ENCODE data around the gene BAHCC1.

The BAHCC1 gene

DNA sequence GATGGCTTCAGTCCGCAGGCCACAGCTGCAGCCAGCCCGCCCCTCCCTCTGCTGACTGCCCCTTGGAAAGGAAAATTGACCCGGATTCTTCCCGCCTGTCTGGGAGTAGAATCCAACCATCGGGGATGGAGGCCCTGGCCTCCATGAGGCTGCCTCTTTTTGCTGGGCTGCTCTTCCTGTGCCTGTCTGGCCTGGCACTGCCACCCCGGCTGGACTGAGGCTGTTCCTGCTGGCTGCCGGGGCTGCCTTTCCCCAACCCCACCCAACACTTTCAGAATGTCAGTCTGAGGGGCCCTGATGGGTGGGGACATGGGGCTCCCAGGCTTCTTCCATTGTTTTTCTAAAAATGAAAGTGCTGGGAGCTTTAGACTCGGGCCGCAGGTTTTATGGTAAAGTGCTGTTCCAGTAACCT is 7.3 kb downstream of the BAHCC1 start:
- H3K9ac ChIP-seq (ENCODE audit: low read length) = no peak overlapping the region
- peaks cover 15% of the 10 kb centered on the region for H3K79me1 ChIP-seq (ENCODE audit: low read length)
- no CpG with 5 or more reads among the region's 9 CpGs for WGBS (ENCODE audit: extremely low coverage, insufficient coverage, insufficient read length)
- H3K4me1 ChIP-seq (ENCODE audit: control insufficient read depth in 1 of 2, insufficient read depth in 2 of 2, low read length in 2 of 2) = peaks cover 14 to 26% of the 10 kb centered on the region in 2 experiments
- H2BK120ac ChIP-seq (ENCODE audit: insufficient read depth, low read length, poor library complexity) = no peak overlapping the region
- H3K36me3 ChIP-seq (ENCODE audit: control insufficient read depth in 1 of 2, insufficient read depth in 2 of 2, low read length in 2 of 2) = no peaks in the 10 kb centered on the region
- H2BK5ac ChIP-seq (ENCODE audit: low read depth, low read length, poor library complexity) = no peak overlapping the region
- H2AFZ ChIP-seq (ENCODE audit: insufficient read depth, low read length, poor library complexity) = no peak overlapping the region
- H3K14ac ChIP-seq (ENCODE audit: low read length) = no peak overlapping the region
- no peak overlapping the region for H3K4ac ChIP-seq (ENCODE audit: low read depth, low read length)
- peaks cover 6% of the 10 kb centered on the region for H3K9me3 ChIP-seq (ENCODE audit: insufficient read depth, low read depth, low read length)
- no peak overlapping the region for H4K12ac ChIP-seq (ENCODE audit: low read depth, low read length)
- no peak overlapping the region for H2AK5ac ChIP-seq (ENCODE audit: low read length)
- peaks cover 6% of the 10 kb centered on the region for H3K79me2 ChIP-seq (ENCODE audit: control insufficient read depth, insufficient read depth, low read length, poor library complexity)
- peaks cover 17% of the 10 kb centered on the region for H3K27me3 ChIP-seq (ENCODE audit: insufficient read depth, low read length)
- no peak overlapping the region for H2BK12ac ChIP-seq (ENCODE audit: low read length)
- no peak for DNase-seq
- H3K4me2 ChIP-seq (ENCODE audit: low read length) = no peak overlapping the region
- no peak overlapping the region for H3K4me3 ChIP-seq (ENCODE audit: low read depth, low read length)
- H3K23ac ChIP-seq (ENCODE audit: low read length) = no peak overlapping the region
- H4K91ac ChIP-seq (ENCODE audit: low read depth, low read length) = no peak overlapping the region
- H4K8ac ChIP-seq (ENCODE audit: low read depth, low read length) = no peak overlapping the region
- no peak overlapping the region for H3K18ac ChIP-seq (ENCODE audit: low read length)
- H3K27ac ChIP-seq (ENCODE audit: low read depth, low read length) = no peak overlapping the region

- H3K4me3 ChIP-seq (ENCODE audit: low read depth, low read length) = no peak overlapping the region
- no peak for DNase-seq
- H3K79me1 ChIP-seq (ENCODE audit: low read length) = peaks cover 14% of the 10 kb centered on the region
- H2AFZ ChIP-seq (ENCODE audit: insufficient read depth, low read length, poor library complexity) = no peak overlapping the region
- H4K12ac ChIP-seq (ENCODE audit: low read depth, low read length) = no peak overlapping the region
- no peak overlapping the region for H4K8ac ChIP-seq (ENCODE audit: low read depth, low read length)
- no peak overlapping the region for H3K14ac ChIP-seq (ENCODE audit: low read length)
- H3K27ac ChIP-seq (ENCODE audit: low read depth, low read length) = no peak overlapping the region
- H2AK5ac ChIP-seq (ENCODE audit: low read length) = no peak overlapping the region
- no peak overlapping the region for H3K9ac ChIP-seq (ENCODE audit: low read length)
- no peak overlapping the region for H3K18ac ChIP-seq (ENCODE audit: low read length)
- H2BK120ac ChIP-seq (ENCODE audit: insufficient read depth, low read length, poor library complexity) = no peak overlapping the region
- peaks cover 6% of the 10 kb centered on the region for H3K79me2 ChIP-seq (ENCODE audit: control insufficient read depth, insufficient read depth, low read length, poor library complexity)
- no peak overlapping the region for H2BK5ac ChIP-seq (ENCODE audit: low read depth, low read length, poor library complexity)
- H4K91ac ChIP-seq (ENCODE audit: low read depth, low read length) = no peak overlapping the region
- H3K9me3 ChIP-seq (ENCODE audit: insufficient read depth, low read depth, low read length) = peaks cover 6% of the 10 kb centered on the region
- H3K4ac ChIP-seq (ENCODE audit: low read depth, low read length) = no peak overlapping the region
- no peak overlapping the region for H2BK12ac ChIP-seq (ENCODE audit: low read length)
- peaks cover 16 to 28% of the 10 kb centered on the region in 2 experiments for H3K4me1 ChIP-seq (ENCODE audit: control insufficient read depth in 1 of 2, insufficient read depth in 2 of 2, low read length in 2 of 2)
- WGBS (ENCODE audit: extremely low coverage, insufficient coverage, insufficient read length) = no CpG with 5 or more reads among the region's 9 CpGs
- H3K27me3 ChIP-seq (ENCODE audit: insufficient read depth, low read length) = peaks cover 16% of the 10 kb centered on the region
- no peaks in the 10 kb centered on the region for H3K36me3 ChIP-seq (ENCODE audit: control insufficient read depth in 1 of 2, insufficient read depth in 2 of 2, low read length in 2 of 2)
- no peak overlapping the region for H3K23ac ChIP-seq (ENCODE audit: low read length)
- H3K4me2 ChIP-seq (ENCODE audit: low read length) = no peak overlapping the region
These were observed 7.8 kb downstream of the BAHCC1 start for GRCh38 chr17:81402981-81403467.

DNA sequence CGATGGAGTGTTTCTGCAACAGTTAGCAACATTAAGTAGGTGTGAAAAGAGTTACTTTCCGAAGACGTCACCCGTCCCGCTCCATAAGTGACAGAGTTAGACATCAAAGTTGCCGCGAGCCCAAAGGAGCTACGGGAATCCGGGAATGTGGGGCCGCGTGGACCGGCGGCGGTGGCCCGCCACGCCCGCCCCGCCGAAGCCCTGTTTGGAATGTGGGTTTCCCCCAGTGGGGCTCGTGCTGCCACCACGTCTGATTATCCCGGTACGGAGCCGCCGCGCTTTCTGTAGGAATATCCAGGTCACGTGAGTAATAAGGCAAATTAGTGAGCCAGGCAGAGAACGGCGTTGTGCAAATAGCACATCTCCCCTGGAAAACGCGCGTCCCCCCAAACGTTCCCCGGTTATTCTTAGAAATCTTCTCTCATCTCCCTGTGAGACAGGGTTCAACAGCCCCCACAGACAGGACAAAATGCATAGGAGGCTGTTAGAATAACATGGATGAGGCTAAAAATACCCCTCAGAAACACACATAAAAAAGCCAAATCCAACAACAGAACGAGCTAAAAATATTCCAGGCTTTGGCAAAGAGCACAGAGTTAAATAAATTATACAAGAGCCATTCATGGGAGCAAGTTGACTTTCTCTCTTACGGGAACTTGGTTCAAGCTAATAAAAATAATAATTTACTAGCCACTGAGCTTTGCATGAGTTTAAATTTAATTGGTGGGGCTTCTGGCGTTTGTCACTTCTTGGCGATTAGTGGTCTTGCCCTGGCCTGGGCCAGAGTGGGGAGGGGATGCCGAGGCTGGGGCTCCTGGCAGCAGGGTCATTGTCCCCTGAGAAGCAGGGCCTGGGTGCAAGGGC is 8.6 kb downstream of the BAHCC1 start:
- Histone ChIP-seq H2BK12ac (ENCODE audit: low read length) (no peak overlapping the region), H2AK5ac (ENCODE audit: low read length) (no peak overlapping the region), H3K4me3 (ENCODE audit: low read depth, low read length) (no peak overlapping the region), H3K79me2 (ENCODE audit: control insufficient read depth, insufficient read depth, low read length, poor library complexity) (peaks cover 3% of the 10 kb centered on the region), H3K27me3 (ENCODE audit: insufficient read depth, low read length) (peaks cover 12% of the 10 kb centered on the region), H3K4me1 (ENCODE audit: control insufficient read depth in 1 of 2, insufficient read depth in 2 of 2, low read length in 2 of 2) (peaks cover 12 to 22% of the 10 kb centered on the region in 2 experiments), H2BK120ac (ENCODE audit: insufficient read depth, low read length, poor library complexity) (no peak overlapping the region), H4K12ac (ENCODE audit: low read depth, low read length) (no peak overlapping the region), H3K14ac (ENCODE audit: low read length) (no peak overlapping the region), H3K23ac (ENCODE audit: low read length) (no peak overlapping the region), H4K91ac (ENCODE audit: low read depth, low read length) (no peak overlapping the region), H3K4me2 (ENCODE audit: low read length) (no peak overlapping the region), H3K9ac (ENCODE audit: low read length) (no peak overlapping the region), H2BK5ac (ENCODE audit: low read depth, low read length, poor library complexity) (no peak overlapping the region), H3K18ac (ENCODE audit: low read length) (no peak overlapping the region), H3K79me1 (ENCODE audit: low read length) (peaks cover 10% of the 10 kb centered on the region), H3K9me3 (ENCODE audit: insufficient read depth, low read depth, low read length) (peaks cover 6% of the 10 kb centered on the region), H2AFZ (ENCODE audit: insufficient read depth, low read length, poor library complexity) (no peak overlapping the region), H4K8ac (ENCODE audit: low read depth, low read length) (no peak overlapping the region), H3K27ac (ENCODE audit: low read depth, low read length) (no peak overlapping the region), H3K36me3 (ENCODE audit: control insufficient read depth in 1 of 2, insufficient read depth in 2 of 2, low read length in 2 of 2) (no peaks in the 10 kb centered on the region), H3K4ac (ENCODE audit: low read depth, low read length) (no peak overlapping the region)
- WGBS (ENCODE audit: extremely low coverage, insufficient coverage, insufficient read length) = no CpG with 5 or more reads among the region's 39 CpGs
- peak in 1 of 2 donors; percentile 35 for DNase-seq

- no peak overlapping the region for H3K23ac ChIP-seq (ENCODE audit: low read length)
- H3K4me3 ChIP-seq (ENCODE audit: low read depth, low read length) = no peak overlapping the region
- H2BK120ac ChIP-seq (ENCODE audit: insufficient read depth, low read length, poor library complexity) = no peak overlapping the region
- H2BK12ac ChIP-seq (ENCODE audit: low read length) = no peak overlapping the region
- peaks cover 3% of the 10 kb centered on the region for H3K79me2 ChIP-seq (ENCODE audit: control insufficient read depth, insufficient read depth, low read length, poor library complexity)
- no peak overlapping the region for H3K27ac ChIP-seq (ENCODE audit: low read depth, low read length)
- no peak overlapping the region for H3K18ac ChIP-seq (ENCODE audit: low read length)
- no peak overlapping the region for H4K91ac ChIP-seq (ENCODE audit: low read depth, low read length)
- H3K14ac ChIP-seq (ENCODE audit: low read length) = no peak overlapping the region
- H2AFZ ChIP-seq (ENCODE audit: insufficient read depth, low read length, poor library complexity) = no peak overlapping the region
- no peak overlapping the region for H4K12ac ChIP-seq (ENCODE audit: low read depth, low read length)
- no peak overlapping the region for H3K4ac ChIP-seq (ENCODE audit: low read depth, low read length)
- H3K9me3 ChIP-seq (ENCODE audit: insufficient read depth, low read depth, low read length) = peaks cover 4% of the 10 kb centered on the region
- peaks cover 10 to 20% of the 10 kb centered on the region in 2 experiments for H3K4me1 ChIP-seq (ENCODE audit: control insufficient read depth in 1 of 2, insufficient read depth in 2 of 2, low read length in 2 of 2)
- no peak overlapping the region for H2BK5ac ChIP-seq (ENCODE audit: low read depth, low read length, poor library complexity)
- no peak overlapping the region for H4K8ac ChIP-seq (ENCODE audit: low read depth, low read length)
- no peak overlapping the region for H3K9ac ChIP-seq (ENCODE audit: low read length)
- WGBS (ENCODE audit: extremely low coverage, insufficient coverage, insufficient read length) = no CpG with 5 or more reads among the region's 11 CpGs
- H3K36me3 ChIP-seq (ENCODE audit: control insufficient read depth in 1 of 2, insufficient read depth in 2 of 2, low read length in 2 of 2) = no peaks in the 10 kb centered on the region
- no peak for DNase-seq
- no peak overlapping the region for H2AK5ac ChIP-seq (ENCODE audit: low read length)
- no peak overlapping the region for H3K4me2 ChIP-seq (ENCODE audit: low read length)
- H3K27me3 ChIP-seq (ENCODE audit: insufficient read depth, low read length) = peaks cover 9% of the 10 kb centered on the region
- peaks cover 5% of the 10 kb centered on the region for H3K79me1 ChIP-seq (ENCODE audit: low read length)
These were observed 9.4 kb downstream of the BAHCC1 start for GRCh38 chr17:81404558-81405165.

All from trophoblast cell (in vitro differentiated cells and primary cell).